GM23338 (cell line): ENCODE data around the gene ESRP2. TPM values are rescaled to one million over a fixed set of nuclear protein-coding genes. Genes with fewer than 3 reads are reported as not detected.
A peak's percentile ranks its signal among the peaks of the same experiment; 100 is the strongest.

ENCODE experiments used
- ATAC-seq: fragments of 200-7000 bp; cut with Tn5 transposase; 3 replicates; pipeline ENCODE4 v1.9.1; 2020
- DNase-seq: peaks from one replicate; pipeline ENCODE4 v3.0.0-alpha.2; 2015; ENCODE audit warnings: low spot score
- H2AFZ ChIP-seq: fragments of 200-600 bp; sonication (generic); 2 replicates; pipeline ENCODE4 v1.8.0; 2016; ENCODE audit warnings: antibody characterized with exemption, mild to moderate bottlenecking, moderate library complexity
- H3F3A ChIP-seq: fragments of 200-600 bp; sonication (generic); replicated peaks from 2 replicates; pipeline ENCODE4 v1.8.0; 2017; ENCODE audit warnings: antibody characterized with exemption, mixed run types, low read depth
- H3K27ac ChIP-seq: fragments of 200-600 bp; sonication (generic); 2 replicates; pipeline ENCODE4 v1.6.1; 2016; ENCODE audit warnings: low read depth
- H3K27me3 ChIP-seq: fragments of 200-600 bp; sonication (generic); 2 replicates; pipeline ENCODE4 v1.8.0; 2016; ENCODE audit warnings: mild to moderate bottlenecking, mixed run types, moderate library complexity; ENCODE audit not compliant: insufficient read depth
- H3K36me3 ChIP-seq: fragments of 200-600 bp; sonication (generic); 2 replicates; pipeline ENCODE4 v1.8.0; 2016; ENCODE audit warnings: mild to moderate bottlenecking; ENCODE audit not compliant: insufficient read depth
- H3K4me1 ChIP-seq: fragments of 200-600 bp; sonication (generic); 2 replicates; pipeline ENCODE4 v1.8.0; 2016; ENCODE audit warnings: mild to moderate bottlenecking, moderate library complexity; ENCODE audit not compliant: insufficient read depth
- H3K4me2 ChIP-seq: fragments of 200-600 bp; sonication (generic); 2 replicates; pipeline ENCODE4 v1.7.1; 2017; ENCODE audit warnings: mixed run types
- H3K4me3 ChIP-seq: fragments of 200-600 bp; sonication (generic); 2 replicates; pipeline ENCODE4 v1.6.1; 2016; ENCODE audit warnings: mixed run types
- H3K79me2 ChIP-seq: fragments of 200-600 bp; sonication (generic); replicated peaks from 2 replicates; pipeline ENCODE4 v1.8.0; 2017; ENCODE audit warnings: mild to moderate bottlenecking; ENCODE audit not compliant: insufficient read depth
- H3K9me2 ChIP-seq: fragments of 200-600 bp; sonication (generic); 2 replicates; pipeline ENCODE4 v1.8.0; 2017; ENCODE audit not compliant: insufficient read depth
- H4K20me1 ChIP-seq: fragments of 200-600 bp; sonication (generic); replicated peaks from 2 replicates; pipeline ENCODE4 v1.8.0; 2017; ENCODE audit warnings: mild to moderate bottlenecking; ENCODE audit not compliant: insufficient read depth
- H3K27ac Mint-ChIP-seq: 2 replicates; pipeline ENCODE4 v1.8.0; 2020; ENCODE audit warnings: inconsistent platforms, mild to moderate bottlenecking, moderate library complexity, mixed read lengths
- H3K27me3 Mint-ChIP-seq: 3 replicates; pipeline ENCODE4 v1.8.0; 2022; ENCODE audit warnings: low read depth, mild to moderate bottlenecking, moderate library complexity, mixed read lengths, inconsistent platforms; ENCODE audit not compliant: insufficient read depth, poor library complexity
- H3K36me3 Mint-ChIP-seq: 3 replicates; pipeline ENCODE4 v1.8.0; 2021; ENCODE audit warnings: low read depth, mild to moderate bottlenecking, inconsistent platforms, moderate library complexity, mixed read lengths
- H3K4me1 Mint-ChIP-seq: 3 replicates; pipeline ENCODE4 v1.8.0; 2020; ENCODE audit warnings: mild to moderate bottlenecking, inconsistent platforms, mixed read lengths
- H3K4me3 Mint-ChIP-seq: 3 replicates; pipeline ENCODE4 v1.8.0; 2021; ENCODE audit warnings: moderate library complexity, mild to moderate bottlenecking, inconsistent platforms, mixed read lengths
- H3K9me3 Mint-ChIP-seq: 3 replicates; pipeline ENCODE4 v1.8.0; 2020; ENCODE audit warnings: moderate library complexity, mild to moderate bottlenecking, inconsistent platforms, mixed read lengths
- EZH2 ChIP-seq: fragments of 200-600 bp; sonication (generic); IDR thresholded peaks from one replicate; pipeline ENCODE4 v1.8.0; 2017; ENCODE audit warnings: antibody characterized with exemption, mild to moderate bottlenecking, low read depth; ENCODE audit not compliant: unreplicated experiment
- EZH2phosphoT487 ChIP-seq: fragments of 200-600 bp; sonication (generic); IDR thresholded peaks from one replicate; pipeline ENCODE4 v1.8.1; 2018; ENCODE audit warnings: antibody characterized with exemption; ENCODE audit not compliant: unreplicated experiment
- JUNB ChIP-seq: IDR thresholded peaks from one replicate; pipeline ENCODE4 v1.6.1; 2016; ENCODE audit warnings: antibody characterized with exemption; ENCODE audit not compliant: unreplicated experiment
- NANOG ChIP-seq: IDR thresholded peaks from 2 replicates; pipeline ENCODE4 v1.6.1; 2016; ENCODE audit warnings: antibody characterized with exemption, borderline replicate concordance
- POLR2AphosphoS5 ChIP-seq: IDR thresholded peaks from 2 replicates; pipeline ENCODE4 v1.6.1; 2016; ENCODE audit warnings: antibody characterized with exemption, low read depth
- REST ChIP-seq: IDR thresholded peaks from one replicate; pipeline ENCODE4 v1.6.1; 2018; ENCODE audit warnings: antibody characterized with exemption; ENCODE audit not compliant: unreplicated experiment
- ZNF114 ChIP-seq: fragments of 250-450 bp; sonication (Bioruptor Pico); IDR thresholded peaks from 2 replicates; pipeline ENCODE4 v1.5.0; 2020; ENCODE audit warnings: mild to moderate bottlenecking, moderate library complexity
- polyA plus RNA-seq: library from polyadenylated mRNA; unstranded; fragments of >200 nt; fragmentation: Nextera tagmentation; extraction: Ambion mirVana; gene quantifications from 2 replicates; pipeline ENCODE4 v1.2.1, GENCODE V29; 2016
- total RNA-seq: library from RNA; depleted of rRNA; stranded (reverse); fragments of >200 nt; shearing (Covaris generic); gene quantifications from 2 replicates; pipeline ENCODE4 v1.2.3, GENCODE V29; 2014

ESRP2 gene
- total and polyA plus RNA-seq, 2 experiments from 2014 or later: 16.2 to 44.0 TPM

GRCh38 chr16:68231384-68232136 lies 4.4 kb downstream of the ESRP2 start:
- TF ChIP-seq EZH2 (no peak), REST (no peak)

GRCh38 chr16:68230956-68231355 lies 5.0 kb downstream of the ESRP2 start:
- Histone ChIP-seq H3K4me2 (no peak overlapping the region), H4K20me1 (peaks cover 18% of the 10 kb centered on the region), H3K27ac (no peak overlapping the region), H3K79me2 (peaks cover 23% of the 10 kb centered on the region), H3K27me3 (no peaks in the 10 kb centered on the region), H2AFZ (no peak overlapping the region), H3K36me3 (peaks cover 8% of the 10 kb centered on the region; the same call in 1 of the 2 replicates), H3K4me3 (no peak overlapping the region), H3F3A (peaks cover 13% of the 10 kb centered on the region), H3K4me1 (peaks cover 14% of the 10 kb centered on the region), H3K9me2 (no peaks in the 10 kb centered on the region)
- Mint-ChIP-seq H3K27ac (peak overlapping the region; percentile 74; the same call in 1 of the 2 replicates), H3K9me3 (no peaks in the 10 kb centered on the region; the same call in 2 of the 3 replicates), H3K4me3 (no peak overlapping the region), H3K27me3 (peaks cover 6% of the 10 kb centered on the region), H3K4me1 (peaks cover 22% of the 10 kb centered on the region), H3K36me3 (peaks cover 46% of the 10 kb centered on the region)
- ATAC-seq (no peak), DNase-seq (no peak)
- no peak for TF ChIP-seq ZNF114 (CRISPR knock-in tag)
- TF ChIP-seq JUNB: no peak
- TF ChIP-seq POLR2AphosphoS5: no peak
- no peak for TF ChIP-seq NANOG
- TF ChIP-seq EZH2phosphoT487: no peak

More at GRCh38 chr16:68231384-68232136, 4.4 kb downstream of the ESRP2 start:
- Histone ChIP-seq H3F3A (peaks cover 17% of the 10 kb centered on the region), H3K79me2 (peaks cover 23% of the 10 kb centered on the region), H3K27me3 (no peaks in the 10 kb centered on the region), H3K4me1 (peaks cover 14% of the 10 kb centered on the region), H3K4me2 (no peak overlapping the region), H4K20me1 (peaks cover 18% of the 10 kb centered on the region), H3K27ac (no peak overlapping the region), H3K9me2 (no peaks in the 10 kb centered on the region), H3K36me3 (peaks cover 8% of the 10 kb centered on the region; the same call in 1 of the 2 replicates), H3K4me3 (no peak overlapping the region), H2AFZ (no peak overlapping the region)
- no peak overlapping the region; the same call in 1 of the 2 replicates for H3K27ac Mint-ChIP-seq
- ATAC-seq (no peak), DNase-seq (no peak)
- H3K4me3 Mint-ChIP-seq: no peak overlapping the region
- peaks cover 9% of the 10 kb centered on the region for H3K27me3 Mint-ChIP-seq
- H3K4me1 Mint-ChIP-seq: peaks cover 22% of the 10 kb centered on the region
- H3K9me3 Mint-ChIP-seq: no peaks in the 10 kb centered on the region; the same call in 2 of the 3 replicates
- H3K36me3 Mint-ChIP-seq: peaks cover 46% of the 10 kb centered on the region
